Measurements from ENCODE around the gene NOTCH1.

DNA sequence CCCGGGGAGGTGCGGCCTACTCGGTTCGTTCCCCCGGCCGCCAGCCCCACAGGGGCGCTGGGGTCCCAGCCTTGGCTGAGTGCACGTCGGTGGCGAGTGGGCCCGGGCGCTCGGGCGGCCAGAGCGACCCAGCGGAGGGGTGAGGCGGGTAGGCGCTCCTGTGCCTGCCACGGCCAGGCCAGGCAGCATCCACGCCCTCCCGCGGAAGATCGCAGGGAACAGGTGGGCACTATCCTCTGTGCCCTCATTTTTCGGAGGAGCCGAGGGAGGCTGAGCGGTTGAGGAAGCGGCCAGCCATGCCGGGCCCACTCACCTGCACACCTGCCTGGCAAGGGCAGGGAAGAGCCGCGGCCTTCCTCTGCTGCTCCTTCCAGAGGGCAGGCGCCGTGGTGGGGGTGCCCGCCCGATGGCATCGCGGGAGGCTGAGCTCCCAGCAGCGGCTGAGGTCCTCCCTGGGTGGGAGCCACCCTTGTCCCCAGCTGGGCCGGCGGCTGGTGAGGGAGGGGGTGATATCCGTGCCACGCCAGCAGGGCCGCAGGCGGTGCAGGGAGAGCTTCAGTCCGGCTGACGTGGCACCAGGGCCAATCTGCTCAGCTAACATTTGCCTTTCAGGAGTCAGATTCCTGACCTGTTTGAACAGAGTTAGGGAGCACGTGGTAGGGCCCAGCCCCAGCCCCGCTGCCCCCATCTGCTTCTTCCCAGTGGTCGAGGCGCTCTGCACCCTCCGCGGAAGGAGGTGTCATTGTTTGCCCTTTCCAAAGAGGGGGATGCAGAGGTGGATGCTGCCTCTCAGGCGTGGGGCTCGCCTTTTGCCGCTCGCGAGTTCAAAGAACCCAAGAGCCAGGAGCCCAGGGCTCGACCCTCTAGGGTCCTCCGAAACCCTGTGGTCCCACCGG lies 61.4 kb downstream of the NOTCH1 start:
- TF ChIP-seq, protein P1, sequence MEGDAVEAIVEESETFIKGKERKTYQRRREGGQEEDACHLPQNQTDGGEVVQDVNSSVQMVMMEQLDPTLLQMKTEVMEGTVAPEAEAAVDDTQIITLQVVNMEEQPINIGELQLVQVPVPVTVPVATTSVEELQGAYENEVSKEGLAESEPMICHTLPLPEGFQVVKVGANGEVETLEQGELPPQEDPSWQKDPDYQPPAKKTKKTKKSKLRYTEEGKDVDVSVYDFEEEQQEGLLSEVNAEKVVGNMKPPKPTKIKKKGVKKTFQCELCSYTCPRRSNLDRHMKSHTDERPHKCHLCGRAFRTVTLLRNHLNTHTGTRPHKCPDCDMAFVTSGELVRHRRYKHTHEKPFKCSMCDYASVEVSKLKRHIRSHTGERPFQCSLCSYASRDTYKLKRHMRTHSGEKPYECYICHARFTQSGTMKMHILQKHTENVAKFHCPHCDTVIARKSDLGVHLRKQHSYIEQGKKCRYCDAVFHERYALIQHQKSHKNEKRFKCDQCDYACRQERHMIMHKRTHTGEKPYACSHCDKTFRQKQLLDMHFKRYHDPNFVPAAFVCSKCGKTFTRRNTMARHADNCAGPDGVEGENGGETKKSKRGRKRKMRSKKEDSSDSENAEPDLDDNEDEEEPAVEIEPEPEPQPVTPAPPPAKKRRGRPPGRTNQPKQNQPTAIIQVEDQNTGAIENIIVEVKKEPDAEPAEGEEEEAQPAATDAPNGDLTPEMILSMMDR (IDR thresholded peaks at IDR 0.05) = no peak
- TF ChIP-seq POLR2A (IDR thresholded peaks at IDR 0.05) = no peak

All from Peyer's patch (tissue), 4 donors.